Left ventricle myocardium inferior (tissue), 1 donor: ENCODE results near the gene MVB12B. TPM values are rescaled to one million over a fixed set of nuclear protein-coding genes. Genes with fewer than 3 reads are reported as not detected.

ENCODE experiments used
- DNase-seq: peaks from one replicate; pipeline ENCODE4 v3.0.0-alpha.2; 2020
- H3K27ac ChIP-seq: fragments of 200-600 bp; replicated peaks from 2 replicates; pipeline ENCODE4 v1.8.0; 2021
- H3K27me3 ChIP-seq: fragments of 200-600 bp; 2 replicates; pipeline ENCODE4 v1.8.0; 2021; ENCODE audit warnings: low read depth
- H3K36me3 ChIP-seq: fragments of 200-600 bp; 2 replicates; pipeline ENCODE4 v1.8.0; 2021
- H3K4me1 ChIP-seq: fragments of 200-600 bp; 2 replicates; pipeline ENCODE4 v1.8.0; 2021
- H3K4me3 ChIP-seq: fragments of 200-600 bp; 2 replicates; pipeline ENCODE4 v1.8.0; 2021; ENCODE audit warnings: mild to moderate bottlenecking, moderate library complexity
- H3K9me3 ChIP-seq: fragments of 200-600 bp; replicated peaks from 2 replicates; pipeline ENCODE4 v1.8.0; 2021
- intact Hi-C: fragments of 100-400 bp; cut with micrococcal nuclease; formaldehyde crosslinking; loops from one replicate; pipeline ENCODE4 v1.11.0; 2022
- total RNA-seq: library from RNA; stranded (reverse); fragmentation: NEBNext Ultra II Directional; extraction: Animal tissue kit (Norgen Biotek cat#: 25700); gene quantifications from one replicate; pipeline ENCODE4 v1.2.1, GENCODE V29; 2021
- TF ChIP-seq, protein P1 (sequence below): fragments of 200-600 bp; IDR thresholded peaks from 2 replicates; pipeline ENCODE4 v1.8.0; 2021; ENCODE audit warnings: antibody characterized with exemption, mild to moderate bottlenecking, borderline replicate concordance
- donor health status: DM: no; HTN: yes; CAD: no; lungs with severe emphysema.

The MVB12B gene
- total RNA-seq, 1 donor from 2014 or later, result 11.2 TPM

DNA sequence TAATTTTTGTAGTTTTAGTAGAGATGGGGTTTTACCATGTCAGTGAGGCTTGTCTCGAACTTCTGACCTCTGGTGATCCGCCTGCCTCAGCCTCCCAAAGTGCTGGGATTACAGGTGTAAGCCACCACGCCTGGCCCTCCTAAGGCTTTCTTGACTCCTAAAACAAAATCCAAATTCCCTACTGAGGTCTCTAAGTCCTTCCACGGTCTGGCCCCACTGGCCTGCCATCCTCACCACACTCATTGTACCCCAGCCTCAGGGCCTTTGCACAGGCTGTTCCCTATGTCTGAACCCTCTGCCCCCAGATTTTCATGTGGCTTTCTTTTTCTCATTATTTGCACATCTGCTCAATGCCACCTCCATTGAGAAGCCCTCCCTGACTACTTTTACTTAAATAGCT is 34.7 kb upstream of the MVB12B start:
- Histone ChIP-seq H3K9me3 (peaks cover 4% of the 10 kb centered on the region), H3K4me1 (no peaks in the 10 kb centered on the region), H3K4me3 (no peak overlapping the region), H3K36me3 (no peaks in the 10 kb centered on the region), H3K27ac (no peak overlapping the region), H3K27me3 (peaks cover 30% of the 10 kb centered on the region)
- DNase-seq, result no peak
- intact Hi-C loops, result no loop called here
- TF ChIP-seq, protein P1, sequence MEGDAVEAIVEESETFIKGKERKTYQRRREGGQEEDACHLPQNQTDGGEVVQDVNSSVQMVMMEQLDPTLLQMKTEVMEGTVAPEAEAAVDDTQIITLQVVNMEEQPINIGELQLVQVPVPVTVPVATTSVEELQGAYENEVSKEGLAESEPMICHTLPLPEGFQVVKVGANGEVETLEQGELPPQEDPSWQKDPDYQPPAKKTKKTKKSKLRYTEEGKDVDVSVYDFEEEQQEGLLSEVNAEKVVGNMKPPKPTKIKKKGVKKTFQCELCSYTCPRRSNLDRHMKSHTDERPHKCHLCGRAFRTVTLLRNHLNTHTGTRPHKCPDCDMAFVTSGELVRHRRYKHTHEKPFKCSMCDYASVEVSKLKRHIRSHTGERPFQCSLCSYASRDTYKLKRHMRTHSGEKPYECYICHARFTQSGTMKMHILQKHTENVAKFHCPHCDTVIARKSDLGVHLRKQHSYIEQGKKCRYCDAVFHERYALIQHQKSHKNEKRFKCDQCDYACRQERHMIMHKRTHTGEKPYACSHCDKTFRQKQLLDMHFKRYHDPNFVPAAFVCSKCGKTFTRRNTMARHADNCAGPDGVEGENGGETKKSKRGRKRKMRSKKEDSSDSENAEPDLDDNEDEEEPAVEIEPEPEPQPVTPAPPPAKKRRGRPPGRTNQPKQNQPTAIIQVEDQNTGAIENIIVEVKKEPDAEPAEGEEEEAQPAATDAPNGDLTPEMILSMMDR, result no peak

DNA sequence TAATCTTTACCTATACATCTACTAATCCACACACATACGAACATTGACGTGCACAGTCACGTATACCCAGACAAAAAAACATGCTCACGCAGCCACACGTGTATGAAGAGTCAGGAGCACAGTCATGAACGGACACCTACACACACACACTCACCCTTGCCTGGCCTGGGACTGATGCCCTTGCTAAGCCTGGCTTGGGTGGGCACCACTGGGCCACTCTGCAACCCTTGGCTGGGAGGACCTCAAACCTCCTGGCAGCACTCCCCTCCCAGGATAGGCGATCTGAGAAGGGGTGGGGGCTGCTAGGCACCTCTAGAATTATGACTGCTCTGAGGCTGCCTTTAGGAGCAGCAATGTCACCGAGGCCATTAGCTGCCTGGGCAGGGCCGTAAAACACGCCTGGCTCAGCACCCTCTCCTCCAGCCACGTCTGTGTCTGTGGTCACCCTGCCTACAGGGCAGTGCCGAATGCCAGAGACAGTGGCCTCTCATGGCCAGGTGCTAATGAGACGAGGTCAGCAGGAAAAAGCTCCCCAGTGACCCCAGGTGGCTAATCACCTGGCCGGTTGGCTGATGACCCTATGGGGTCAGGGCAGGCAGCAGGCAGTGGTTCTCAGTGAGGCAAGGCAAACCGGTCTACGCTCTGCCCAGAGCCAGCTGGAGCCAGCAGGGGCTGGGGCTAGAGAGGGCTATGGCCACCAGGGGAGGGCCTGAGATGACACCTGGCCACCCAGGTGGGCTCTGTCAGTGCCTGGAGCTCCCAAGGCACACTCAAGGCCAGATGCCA is 33.7 kb upstream of the MVB12B start:
- no peak overlapping the region for H3K27ac ChIP-seq
- peaks cover 30% of the 10 kb centered on the region for H3K27me3 ChIP-seq
- H3K9me3 ChIP-seq, result no peaks in the 10 kb centered on the region
- no peaks in the 10 kb centered on the region for H3K36me3 ChIP-seq
- no peak for DNase-seq
- intact Hi-C loops, result no loop called here
- TF ChIP-seq, protein P1, result no peak
- no peaks in the 10 kb centered on the region for H3K4me1 ChIP-seq
- H3K4me3 ChIP-seq, result no peak overlapping the region

DNA sequence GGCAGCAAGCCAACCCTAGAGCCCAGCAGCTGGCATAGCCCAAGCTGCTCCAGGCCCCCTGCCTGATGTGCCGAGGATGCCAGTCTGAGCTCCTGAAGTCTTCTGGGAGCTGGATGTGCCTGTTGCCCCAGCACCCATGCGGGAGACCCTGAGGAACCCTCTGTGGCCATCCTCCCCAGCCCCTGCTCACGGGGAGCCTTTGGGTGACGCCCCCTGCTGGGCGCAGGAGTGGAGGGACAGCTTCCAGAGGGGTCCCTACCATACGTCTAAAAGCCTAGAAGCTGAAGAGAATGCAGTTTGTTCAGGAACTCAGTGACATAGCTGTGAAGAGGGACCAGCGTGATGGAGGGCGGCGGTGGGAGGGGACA is 33.1 kb upstream of the MVB12B start:
- no peak overlapping the region for H3K4me3 ChIP-seq
- H3K27me3 ChIP-seq, result peaks cover 30% of the 10 kb centered on the region
- intact Hi-C loops, result no loop called here
- H3K4me1 ChIP-seq, result no peaks in the 10 kb centered on the region
- no peaks in the 10 kb centered on the region for H3K9me3 ChIP-seq
- TF ChIP-seq, protein P1, result no peak
- DNase-seq, result no peak
- H3K27ac ChIP-seq, result no peak overlapping the region
- H3K36me3 ChIP-seq, result no peaks in the 10 kb centered on the region

DNA sequence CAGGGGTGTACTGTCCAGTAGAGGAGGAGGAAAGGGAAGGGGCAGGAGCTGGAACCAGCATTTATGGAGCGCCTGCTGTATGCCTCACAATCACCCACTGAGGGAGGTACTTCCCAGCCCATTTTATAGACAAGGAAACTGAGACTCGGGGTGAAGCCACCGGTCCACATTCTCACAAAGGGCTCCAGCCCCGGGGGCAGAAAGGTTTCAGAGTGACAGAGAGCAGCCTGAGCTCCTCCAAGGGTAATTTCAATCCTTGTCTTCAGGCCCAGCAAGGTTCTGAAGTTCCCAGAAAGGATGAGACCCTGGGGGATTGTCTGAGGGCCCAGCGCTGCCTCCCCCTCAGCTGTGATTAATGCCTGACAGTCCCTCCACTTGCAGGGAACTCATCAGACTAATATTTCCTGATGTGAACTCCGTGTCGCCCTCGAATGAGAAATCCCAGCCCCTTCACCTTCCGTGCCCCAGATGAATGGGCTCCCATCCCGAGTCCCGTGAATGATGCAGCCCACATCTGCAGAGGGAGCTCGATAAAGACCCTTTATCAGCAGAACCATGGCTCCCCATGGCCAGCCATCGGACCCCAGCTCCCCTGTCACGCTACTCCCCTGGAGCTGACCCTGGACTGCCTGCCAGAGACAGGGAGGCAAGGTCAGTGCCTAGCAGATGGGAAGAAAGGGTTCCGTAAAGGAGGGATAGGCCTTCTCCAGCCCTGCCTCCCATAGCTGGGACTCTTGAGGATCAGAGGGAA is 32.1 kb upstream of the MVB12B start:
- no peak for DNase-seq
- Histone ChIP-seq H3K4me1 (no peaks in the 10 kb centered on the region), H3K36me3 (no peaks in the 10 kb centered on the region), H3K4me3 (no peak overlapping the region), H3K27ac (no peak overlapping the region), H3K9me3 (no peaks in the 10 kb centered on the region), H3K27me3 (peaks cover 30% of the 10 kb centered on the region)
- TF ChIP-seq, protein P1, result no peak
- intact Hi-C loops, result no loop called here

DNA sequence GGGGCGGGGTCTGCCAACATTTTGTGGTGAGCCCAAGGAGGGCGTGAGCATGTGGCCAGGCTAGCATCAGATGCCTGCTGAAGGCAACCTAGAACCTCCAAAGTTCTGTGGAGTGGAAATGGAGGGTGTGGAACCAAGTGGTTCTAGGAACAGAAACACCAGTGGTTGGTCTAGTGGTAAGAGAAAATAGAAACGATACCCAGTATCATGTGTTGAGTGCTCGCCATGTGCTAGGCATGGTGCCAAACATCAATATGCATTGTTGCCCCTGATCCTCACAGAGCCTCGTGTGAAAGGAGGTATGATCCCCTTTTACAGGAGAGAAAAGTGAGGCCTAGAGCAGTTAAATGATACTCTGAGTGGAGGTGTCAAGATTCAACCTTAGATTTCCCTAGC is 31.5 kb upstream of the MVB12B start:
- DNase-seq, result no peak
- Histone ChIP-seq H3K4me1 (no peaks in the 10 kb centered on the region), H3K27ac (no peak overlapping the region), H3K36me3 (no peaks in the 10 kb centered on the region), H3K4me3 (no peak overlapping the region), H3K9me3 (no peaks in the 10 kb centered on the region), H3K27me3 (peaks cover 30% of the 10 kb centered on the region)
- TF ChIP-seq, protein P1, result no peak
- intact Hi-C loops, result no loop called here
